Activated CD4-positive, CD25-positive, alpha-beta regulatory T cell treated with anti-CD3 and anti-CD28 coated beads, Interleukin-2, amount 50 U/mL, for 24 hours (primary cell): Measurements from ENCODE around the gene TENM3.

Source experiments
- ATAC-seq, 2 donors: fragments of 150-1000 bp; cut with Tn5 transposase; one replicate each; pipeline ENCODE4 v1.10.0; 2021; ENCODE audit warnings: mild to moderate bottlenecking in 1 of 2, moderate library complexity in 1 of 2

The TENM3 gene

DNA sequence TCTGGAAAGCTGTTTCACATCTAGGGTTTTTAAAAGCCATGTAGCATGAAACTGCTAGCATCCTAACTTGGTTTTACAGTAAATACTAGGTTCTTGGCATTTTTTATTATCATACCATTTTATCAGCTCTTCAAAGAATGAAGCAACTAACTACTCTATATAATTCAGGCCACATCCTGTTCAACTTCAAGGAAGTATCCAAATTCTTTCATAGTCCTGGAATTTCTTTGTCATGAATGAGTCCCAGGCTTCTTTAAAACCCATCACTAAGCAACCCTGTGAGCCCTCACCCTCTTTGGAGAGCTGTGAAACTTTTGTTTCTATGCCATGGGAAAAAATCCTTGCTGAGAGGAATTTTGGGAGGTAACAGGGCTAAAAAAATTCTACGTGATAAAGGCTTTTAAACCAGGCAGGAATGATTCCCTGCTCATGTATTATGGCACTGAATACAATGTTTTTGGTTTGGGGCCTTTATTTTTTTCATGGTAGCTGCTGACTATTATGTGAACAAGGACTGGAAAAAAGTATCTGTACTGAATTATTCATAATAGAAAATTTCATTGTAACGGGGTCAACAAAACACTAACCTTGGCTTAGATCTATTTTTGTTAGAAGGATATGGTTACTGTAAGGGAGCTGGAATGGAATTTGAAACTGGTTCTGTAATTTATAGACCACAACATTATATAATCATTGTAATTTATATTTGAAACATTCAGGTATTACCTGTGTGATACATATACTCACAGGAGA lies 509.1 kb downstream of the TENM3 start:
- ATAC-seq = no peak

GRCh38 chr4:182754895-182755294 lies 511.7 kb downstream of the TENM3 start:
- no peak for ATAC-seq

DNA sequence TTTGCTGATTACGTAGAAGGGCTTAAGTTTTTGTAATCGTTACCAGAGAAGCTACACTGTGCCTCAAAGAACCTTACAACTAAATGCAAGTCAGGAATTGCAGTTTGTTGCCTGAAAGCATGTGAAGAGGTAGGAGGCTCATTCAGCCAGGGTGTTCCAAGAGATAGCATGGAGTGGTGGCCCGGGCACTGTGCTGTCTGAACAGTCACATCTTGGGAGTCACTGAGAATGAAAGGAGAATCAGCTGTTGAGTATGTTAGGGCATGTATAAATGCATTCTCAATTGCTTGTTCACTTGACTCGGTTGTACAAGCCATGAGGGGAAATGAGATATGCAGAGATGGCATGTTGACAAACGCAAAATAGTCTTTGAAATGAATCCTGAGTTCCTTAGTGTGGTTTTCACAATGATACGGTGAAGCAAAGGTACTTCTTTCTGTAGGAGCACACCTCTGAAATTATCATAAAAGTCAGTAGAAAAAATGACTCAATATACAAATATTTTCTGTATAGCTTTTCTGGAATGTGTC lies 513.0 kb downstream of the TENM3 start:
- ATAC-seq = no peak

DNA sequence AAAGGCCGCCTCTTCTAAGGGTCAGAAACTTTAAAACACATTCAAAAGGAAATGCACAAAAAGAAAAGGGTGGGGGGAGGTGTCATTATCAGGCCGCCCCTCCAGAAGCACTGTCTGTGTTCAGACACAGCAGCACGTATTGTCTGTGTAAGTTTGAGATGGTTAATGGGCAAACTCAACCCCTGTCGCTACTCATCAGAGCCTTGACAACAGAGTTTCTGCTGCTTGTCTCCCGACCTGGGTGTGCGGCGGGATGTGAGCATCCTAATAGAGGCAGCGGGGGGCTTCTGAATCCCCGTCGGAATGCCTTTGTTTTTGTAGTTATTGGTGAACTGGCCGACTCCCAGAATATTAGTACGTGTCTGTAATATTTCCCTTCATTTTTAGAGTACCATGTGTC lies 515.1 kb downstream of the TENM3 start:
- no peak for ATAC-seq

GRCh38 chr4:182760551-182761043 lies 517.4 kb downstream of the TENM3 start:
- ATAC-seq = no peak

DNA sequence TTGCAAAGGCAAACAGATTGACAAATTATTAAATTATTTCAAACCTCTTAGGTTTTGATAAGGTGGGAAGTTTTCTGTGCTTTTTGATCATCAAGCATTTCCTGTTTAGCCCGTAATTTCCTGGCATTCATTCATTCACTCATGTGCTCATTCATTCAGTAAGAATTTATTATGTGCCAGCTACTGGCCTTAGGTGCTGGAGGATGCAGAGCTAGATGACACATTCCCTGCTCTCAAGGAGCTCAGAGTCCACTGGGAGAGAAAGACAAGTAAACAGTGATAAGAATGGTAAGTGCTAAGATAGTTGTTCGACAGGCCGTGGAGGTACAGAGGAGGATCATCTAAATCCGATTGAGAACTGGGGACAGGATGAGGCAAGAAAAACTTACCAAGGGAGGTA lies 520.9 kb downstream of the TENM3 start:
- ATAC-seq = no peak

DNA sequence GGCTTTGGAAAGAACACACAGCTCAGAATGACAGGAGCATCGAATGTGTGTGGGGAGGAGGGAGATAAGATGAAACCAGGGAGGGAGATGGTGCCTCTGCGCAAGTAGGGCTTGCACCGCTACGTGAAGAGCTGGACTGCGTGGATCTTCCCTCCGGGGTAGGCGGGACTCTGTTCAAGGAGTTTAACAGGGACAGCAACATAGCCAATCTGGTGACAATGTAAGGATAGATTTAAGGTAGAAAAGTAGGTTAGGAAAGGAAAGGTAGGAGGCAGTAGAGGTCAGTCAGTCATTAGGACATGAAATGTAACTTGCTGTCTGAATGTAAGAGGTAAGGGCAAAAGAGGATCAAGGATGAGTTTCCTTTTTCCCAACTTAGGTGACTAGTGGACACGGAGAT lies 521.4 kb downstream of the TENM3 start:
- ATAC-seq = no peak

GRCh38 chr4:182765987-182766856 lies 523.0 kb downstream of the TENM3 start:
- ATAC-seq = no peak

DNA sequence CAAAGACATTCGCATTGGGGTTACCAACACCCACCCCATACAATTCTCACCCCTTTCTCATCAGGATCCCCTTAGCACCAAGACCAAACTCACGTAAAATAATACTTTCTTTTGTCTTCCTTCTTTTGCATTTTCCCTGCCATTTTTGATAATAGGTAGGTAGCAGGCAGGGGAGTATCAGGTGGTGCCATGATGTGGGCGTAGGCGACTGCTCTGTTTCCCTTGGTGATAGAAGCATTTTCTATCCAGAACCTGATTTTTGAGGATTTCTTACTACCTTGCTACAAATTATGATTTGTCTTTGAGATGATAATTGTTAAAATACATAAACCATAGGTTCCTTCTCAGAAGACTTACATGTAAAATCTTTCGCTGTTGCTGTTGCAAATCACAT lies 523.7 kb downstream of the TENM3 start:
- no peak for ATAC-seq

DNA sequence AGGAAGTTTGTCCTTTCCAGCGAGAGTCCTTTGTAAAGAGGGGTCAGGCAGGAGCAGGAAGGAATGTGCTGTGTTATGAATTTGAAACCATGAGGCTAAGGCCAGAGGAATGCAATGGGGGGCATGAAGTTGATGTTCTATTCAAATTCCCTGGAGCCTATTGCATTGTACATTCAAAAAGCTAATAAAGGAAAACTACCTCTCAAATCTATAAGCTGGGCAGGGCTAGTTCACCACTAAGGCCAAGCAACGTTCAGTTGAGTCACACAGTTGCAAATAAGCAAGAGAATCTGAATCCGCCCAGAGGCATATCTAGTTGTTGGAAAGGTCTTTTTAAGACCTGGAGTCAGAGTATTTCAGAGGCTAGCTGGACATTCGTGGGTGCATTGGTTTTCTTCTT lies 525.6 kb downstream of the TENM3 start:
- ATAC-seq = no peak

GRCh38 chr4:182770259-182770995 lies 527.2 kb downstream of the TENM3 start:
- ATAC-seq = no peak

- ATAC-seq = no peak
Measured at GRCh38 chr4:182770996-182771514, 527.9 kb downstream of the TENM3 start.

DNA sequence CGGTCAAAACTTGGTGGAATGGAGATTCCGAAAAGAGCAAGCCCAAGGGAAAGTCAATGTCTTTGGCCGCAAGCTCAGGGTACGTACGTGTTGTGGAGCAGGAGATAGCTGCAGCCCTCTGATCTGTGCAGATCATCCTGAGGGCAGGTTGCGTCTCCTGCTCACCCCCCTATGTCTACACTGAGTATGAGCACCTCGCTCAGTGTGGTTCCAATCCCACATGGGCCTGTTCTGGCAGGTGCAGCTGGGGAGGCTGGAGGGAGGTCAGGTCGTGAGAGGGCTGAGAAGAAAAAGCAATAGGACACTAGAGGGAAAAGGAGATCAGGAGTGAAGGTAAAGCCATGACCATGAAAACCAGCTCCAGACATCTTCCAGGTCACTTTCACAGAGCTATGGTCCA lies 531.9 kb downstream of the TENM3 start:
- ATAC-seq = no peak

DNA sequence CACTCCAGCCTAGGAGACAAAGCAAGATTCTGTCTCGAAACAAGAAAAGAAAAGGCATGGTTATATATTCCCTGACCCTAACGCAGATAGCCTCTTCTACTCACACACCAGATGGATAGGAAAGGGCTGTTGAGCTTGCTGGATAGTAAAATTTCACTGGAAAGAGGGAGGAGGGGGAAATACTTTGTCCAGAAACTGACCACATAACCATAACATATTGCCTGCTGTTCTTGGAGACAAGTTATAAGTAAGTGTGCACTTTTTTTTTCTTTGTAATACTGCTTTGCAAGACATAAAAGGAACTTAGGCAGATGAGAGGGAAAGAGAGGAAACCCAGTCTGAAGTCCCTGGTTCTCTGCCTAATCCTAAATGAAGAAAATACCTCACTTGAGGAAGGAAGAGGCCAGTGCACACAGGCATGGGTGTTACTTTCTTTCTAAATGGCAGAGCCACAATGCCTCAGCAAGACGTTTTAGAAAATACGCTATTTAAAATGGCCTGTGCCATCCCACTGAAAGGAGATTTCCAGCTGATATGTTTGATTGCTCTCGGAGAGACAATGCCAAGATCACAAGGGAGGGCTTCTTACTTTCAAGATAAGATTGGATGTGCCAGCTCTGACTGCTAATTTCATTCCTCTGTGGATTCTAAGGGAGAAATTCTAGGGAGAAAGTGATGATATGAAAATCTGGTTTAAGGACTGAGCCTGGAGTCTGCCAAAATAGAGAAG lies 533.3 kb downstream of the TENM3 start:
- no peak for ATAC-seq

GRCh38 chr4:182778222-182778982 lies 535.2 kb downstream of the TENM3 start:
- no peak for ATAC-seq

GRCh38 chr4:182786991-182787390 lies 543.8 kb downstream of the TENM3 start:
- no peak for ATAC-seq

GRCh38 chr4:182788201-182788600 lies 545.0 kb downstream of the TENM3 start:
- no peak for ATAC-seq

DNA sequence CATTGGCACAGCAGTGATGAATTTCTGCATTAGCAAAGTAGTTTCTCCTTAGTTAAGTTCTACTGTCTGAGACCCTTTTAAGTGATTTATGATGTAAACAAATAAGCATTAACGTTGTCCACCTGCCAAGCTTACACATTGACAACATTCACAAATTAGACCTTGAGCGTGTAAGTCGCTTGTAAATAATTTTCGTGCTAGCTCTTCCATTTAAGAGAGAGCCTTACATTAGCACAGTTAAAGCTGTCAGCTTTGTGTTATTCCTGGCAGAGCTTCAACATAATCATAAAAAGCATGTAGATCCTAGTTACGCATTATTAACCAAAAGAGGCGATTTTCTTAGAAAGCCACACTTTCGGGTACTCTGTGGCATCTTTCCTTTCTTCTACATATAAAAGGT lies 546.3 kb downstream of the TENM3 start:
- ATAC-seq = no peak

DNA sequence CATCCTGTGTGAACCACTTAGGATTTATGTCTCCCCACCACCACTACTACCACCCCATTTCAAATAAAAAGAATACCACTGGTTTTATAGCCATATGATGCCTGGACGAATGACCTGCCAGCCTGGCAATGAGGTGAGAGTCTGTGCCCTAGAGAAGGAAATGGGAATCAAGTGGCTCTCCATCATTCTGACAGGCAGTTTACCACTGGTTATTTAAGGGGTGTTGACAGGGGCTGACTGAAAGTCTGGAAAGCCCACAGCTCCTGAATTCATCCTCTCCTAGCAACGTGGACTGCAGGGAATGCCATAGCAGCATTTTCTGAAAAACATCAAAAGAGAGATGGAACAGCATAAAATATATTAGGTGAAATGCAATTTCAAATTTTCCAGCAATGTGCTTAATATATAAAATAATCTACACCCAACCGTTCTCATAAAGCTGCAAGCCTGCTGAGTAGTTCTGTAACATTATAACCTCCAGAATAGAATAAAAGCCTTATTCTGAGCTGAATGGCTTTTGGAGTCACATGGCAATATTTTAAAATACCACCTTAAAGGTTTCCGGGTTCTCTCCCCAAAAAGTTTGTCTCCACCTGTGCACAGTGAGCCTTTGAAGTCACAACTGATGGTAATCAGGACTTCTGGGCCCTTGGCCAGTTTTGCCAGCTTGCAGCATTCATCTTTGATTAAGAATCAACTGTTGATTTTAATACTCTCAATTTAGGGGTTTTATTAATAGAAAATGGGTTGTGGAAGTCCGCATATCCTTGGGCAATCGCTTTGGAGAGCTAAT lies 552.4 kb downstream of the TENM3 start:
- ATAC-seq = no peak

- ATAC-seq = no peak
Measured at GRCh38 chr4:182799515-182800215, 556.5 kb downstream of the TENM3 start.
